Fibroblast of lung (primary cell): Measurements from ENCODE around the gene SWT1. TPM values are rescaled to one million over a fixed set of nuclear protein-coding genes. Genes with fewer than 3 reads are reported as not detected.

Experiments
- DNase-seq, 2 donors: peaks; one replicate each; pipeline versions ENCODE4 v3.0.0 to v3.0.0-alpha.2; 2010; ENCODE audit warnings: low read depth in 2 of 2
- H2AFZ ChIP-seq: 2 replicates; pipeline ENCODE4 v1.5.1; 2012; ENCODE audit warnings: low read length, control low read depth, inconsistent platforms
- H3K27ac ChIP-seq: 2 replicates; pipeline ENCODE4 v1.5.1; 2011; ENCODE audit warnings: low read length, control low read depth; ENCODE audit not compliant: insufficient read depth
- H3K27me3 ChIP-seq: 2 replicates; pipeline ENCODE4 v1.5.1; 2011; ENCODE audit warnings: mild to moderate bottlenecking, low read length; ENCODE audit not compliant: control insufficient read depth, insufficient read depth
- H3K36me3 ChIP-seq: 2 replicates; pipeline ENCODE4 v1.5.1; 2011; ENCODE audit warnings: low read length; ENCODE audit not compliant: control insufficient read depth, insufficient read depth
- H3K4me1 ChIP-seq: 2 replicates; pipeline ENCODE4 v1.5.1; 2011; ENCODE audit warnings: low read length; ENCODE audit not compliant: control insufficient read depth, insufficient read depth; ENCODE audit errors: extremely low read depth
- H3K4me2 ChIP-seq: 2 replicates; pipeline ENCODE4 v1.5.1; 2011; ENCODE audit warnings: low read length, control low read depth; ENCODE audit not compliant: insufficient read depth; ENCODE audit errors: extremely low read depth
- H3K4me3 ChIP-seq, 4 experiments: fragments of 200-600 bp in 1 of 4; sonication (generic) in 1 of 4; replicated peaks in 1 of 4; 2 replicates each; pipeline ENCODE4 v1.5.1; 2011 to 2016; ENCODE audit warnings: low read length in 4 of 4, low read depth in 3 of 4, mild to moderate bottlenecking in 3 of 4, control low read depth in 2 of 4, inconsistent platforms in 1 of 4, mixed read lengths in 1 of 4; ENCODE audit not compliant: insufficient read depth in 1 of 4; ENCODE audit errors: control extremely low read depth in 1 of 4
- H3K79me2 ChIP-seq: 2 replicates; pipeline ENCODE4 v1.5.1; 2012; ENCODE audit warnings: mild to moderate bottlenecking, low read length, inconsistent platforms; ENCODE audit not compliant: control insufficient read depth, insufficient read depth
- H3K9ac ChIP-seq: 2 replicates; pipeline ENCODE4 v1.5.1; 2011; ENCODE audit warnings: mild to moderate bottlenecking, low read length, control low read depth; ENCODE audit not compliant: insufficient read depth
- H3K9me3 ChIP-seq: 2 replicates; pipeline ENCODE4 v1.5.1; 2012; ENCODE audit warnings: low read depth, low read length; ENCODE audit not compliant: control insufficient read depth, insufficient read depth
- H4K20me1 ChIP-seq: 2 replicates; pipeline ENCODE4 v1.5.1; 2011; ENCODE audit warnings: low read length; ENCODE audit not compliant: control insufficient read depth, insufficient read depth; ENCODE audit errors: extremely low read depth
- CTCF ChIP-seq, 2 donors: IDR thresholded peaks in 1 of 2; conservative IDR thresholded peaks in 1 of 2; 1 replicate in 1 of 2; 2 replicates in 1 of 2; pipeline ENCODE4 v1.5.1; 2011 to 2012; ENCODE audit warnings: low read length in 2 of 2, control low read depth in 1 of 2, inconsistent platforms in 1 of 2, low read depth in 1 of 2, mild to moderate bottlenecking in 1 of 2
- EZH2 ChIP-seq: IDR thresholded peaks from 2 replicates; pipeline ENCODE4 v1.5.1; 2012; ENCODE audit warnings: low read length, control low read depth, mild to moderate bottlenecking; ENCODE audit errors: missing control alignments
- polyA plus RNA-seq, 2 donors: library from polyadenylated mRNA; depleted of rRNA in 1 of 2; stranded (reverse) in 1 of 2; unstranded in 1 of 2; fragments of >200 nt; gene quantifications; 2 replicates each; pipeline ENCODE4 v1.2.1, GENCODE V29; 2011 to 2012; ENCODE audit warnings: missing spikeins in 1 of 2
- total RNA-seq: library from RNA; depleted of rRNA; stranded (reverse); fragments of >200 nt; gene quantifications from 2 replicates; pipeline ENCODE4 v1.2.1, GENCODE V29; 2014

Gene SWT1
- total and polyA plus RNA-seq, 2 donors (not counting 1 experiment from before 2014, with no cell fraction given) = 3.4 to 8.4 TPM

GRCh38 chr1:185158800-185159199 is 1.8 kb downstream of the SWT1 start:
- H3K27me3 ChIP-seq = no peaks in the 10 kb centered on the region
- H2AFZ ChIP-seq = no peak overlapping the region
- H3K9me3 ChIP-seq = no peaks in the 10 kb centered on the region
- peaks cover 8% of the 10 kb centered on the region for H3K79me2 ChIP-seq
- H3K4me1 ChIP-seq = peaks cover 6% of the 10 kb centered on the region
- TF ChIP-seq EZH2 = no peak
- no peak for TF ChIP-seq CTCF (conservative IDR thresholded peaks at IDR 0.05 in 1 of 2, IDR thresholded peaks at IDR 0.05 in 1 of 2; ENCODE audit: low read depth in 1 of 2, low read length in 2 of 2)
- peak in 1 of 2 donors; percentile 2 for DNase-seq
- H3K27ac ChIP-seq = no peak overlapping the region
- no peaks in the 10 kb centered on the region for H4K20me1 ChIP-seq
- H3K4me2 ChIP-seq = peak overlapping the region; percentile 18
- H3K9ac ChIP-seq = no peak overlapping the region
- H3K36me3 ChIP-seq = no peaks in the 10 kb centered on the region
- H3K4me3 ChIP-seq = peak overlapping the region in 1 of 4 experiments; percentile 82

GRCh38 chr1:185159966-185160365 is 3.0 kb downstream of the SWT1 start:
- no peaks in the 10 kb centered on the region for H3K9me3 ChIP-seq
- DNase-seq = peak in 1 of 2 donors; percentile 45
- peak overlapping the region; percentile 21 for H3K4me2 ChIP-seq

GRCh38 chr1:185162491-185162890 is 5.5 kb downstream of the SWT1 start:
- H3K4me2 ChIP-seq = no peak overlapping the region
- H3K9ac ChIP-seq = no peak overlapping the region
- no peak overlapping the region for H3K27ac ChIP-seq
- no peaks in the 10 kb centered on the region for H3K36me3 ChIP-seq
- TF ChIP-seq CTCF (conservative IDR thresholded peaks at IDR 0.05 in 1 of 2, IDR thresholded peaks at IDR 0.05 in 1 of 2; ENCODE audit: low read depth in 1 of 2, low read length in 2 of 2) (no peak), EZH2 (no peak)
- no peaks in the 10 kb centered on the region for H4K20me1 ChIP-seq
- H3K4me3 ChIP-seq = no peak overlapping the region
- no peak overlapping the region for H2AFZ ChIP-seq
- H3K27me3 ChIP-seq = no peaks in the 10 kb centered on the region
- DNase-seq = no peak
- H3K9me3 ChIP-seq = no peaks in the 10 kb centered on the region
- peaks cover 6% of the 10 kb centered on the region for H3K4me1 ChIP-seq
- H3K79me2 ChIP-seq = peaks cover 2% of the 10 kb centered on the region

More at GRCh38 chr1:185159966-185160365, 3.0 kb downstream of the SWT1 start:
- no peaks in the 10 kb centered on the region for H3K27me3 ChIP-seq
- no peaks in the 10 kb centered on the region for H3K36me3 ChIP-seq
- H3K79me2 ChIP-seq = peaks cover 6% of the 10 kb centered on the region
- H3K4me3 ChIP-seq = no peak overlapping the region
- peaks cover 6% of the 10 kb centered on the region for H3K4me1 ChIP-seq
- no peaks in the 10 kb centered on the region for H4K20me1 ChIP-seq
- no peak overlapping the region for H3K27ac ChIP-seq
- TF ChIP-seq EZH2 = no peak
- no peak for TF ChIP-seq CTCF (conservative IDR thresholded peaks at IDR 0.05 in 1 of 2, IDR thresholded peaks at IDR 0.05 in 1 of 2; ENCODE audit: low read depth in 1 of 2, low read length in 2 of 2)
- no peak overlapping the region for H2AFZ ChIP-seq
- no peak overlapping the region for H3K9ac ChIP-seq
